ENCODE measurements around the gene XCL2. TPM values are rescaled to one million over a fixed set of nuclear protein-coding genes. Genes with fewer than 3 reads are reported as not detected.
"Not testable (repeated sequence)": the region's sequence is repeated elsewhere in the genome, so short reads cannot be mapped to it uniquely, and the experiment has no call there.

XCL2 gene
- polyA plus RNA-seq, 10 donors: 0.37 to 1.3 (median 0.75) TPM; not detected in 5

GRCh38 chr1:168560370-168560769, 16.6 kb upstream of the XCL2 start:
- DNase-seq: no peak

GRCh38 chr1:168556647-168557046, 12.8 kb upstream of the XCL2 start:
- DNase-seq: no peak

GRCh38 chr1:168555508-168556046, 11.8 kb upstream of the XCL2 start:
- DNase-seq: no peak

- no peak for DNase-seq
Measured at GRCh38 chr1:168554603-168555483, 11.0 kb upstream of the XCL2 start.

GRCh38 chr1:168553680-168554553, 10.1 kb upstream of the XCL2 start:
- no peak for DNase-seq

GRCh38 chr1:168552961-168553360, 9.2 kb upstream of the XCL2 start:
- no peak for DNase-seq

GRCh38 chr1:168551688-168552087, 7.9 kb upstream of the XCL2 start:
- no peak for DNase-seq

- DNase-seq: no peak
Measured at GRCh38 chr1:168550971-168551370, 7.2 kb upstream of the XCL2 start.

- not testable (repeated sequence) for DNase-seq
Measured at GRCh38 chr1:168546553-168546895, 2.7 kb upstream of the XCL2 start.

GRCh38 chr1:168545678-168546552, 2.1 kb upstream of the XCL2 start:
- DNase-seq: not testable (repeated sequence)

- not testable (repeated sequence) for DNase-seq
Measured at GRCh38 chr1:168542978-168543377, 819 bp downstream of the XCL2 start.

GRCh38 chr1:168540798-168541197, 3.0 kb downstream of the XCL2 start:
- not testable (repeated sequence) for DNase-seq

- DNase-seq: no peak
Measured at GRCh38 chr1:168535536-168535935, 8.3 kb downstream of the XCL2 start.

- DNase-seq: no peak
Measured at GRCh38 chr1:168531615-168532345, 12.0 kb downstream of the XCL2 start.

GRCh38 chr1:168529518-168529917, 14.3 kb downstream of the XCL2 start:
- DNase-seq: no peak

- no peak for DNase-seq
Measured at GRCh38 chr1:168521401-168522000, 22.3 kb downstream of the XCL2 start.

- no peak for DNase-seq
Measured at GRCh38 chr1:168520832-168521231, 23.0 kb downstream of the XCL2 start.

- no peak for DNase-seq
Measured at GRCh38 chr1:168520052-168520751, 23.6 kb downstream of the XCL2 start.

- DNase-seq: no peak
Measured at GRCh38 chr1:168518813-168519212, 25.0 kb downstream of the XCL2 start.
